Spleen (tissue), 7 donors: ENCODE data around the gene PIGQ.

Experiments used
- POLR2A ChIP-seq, 3 donors: fragments of 450-650 bp; IDR thresholded peaks; one replicate each; pipeline ENCODE4 v1.5.1; 2017; ENCODE audit warnings: antibody characterized with exemption in 3 of 3, mild to moderate bottlenecking in 1 of 3
- POLR2AphosphoS5 ChIP-seq, 3 donors: sonication (generic); formaldehyde crosslinking; IDR thresholded peaks; one replicate each; pipeline ENCODE4 v1.5.1; 2017; ENCODE audit warnings: antibody characterized with exemption in 3 of 3
- TF ChIP-seq, protein P1 (sequence below), 11 experiments: fragments of 200-600 bp in 7 of 11; fragments of 450-650 bp in 4 of 11; sonication (generic) in 4 of 11; IDR thresholded peaks in 8 of 11; conservative IDR thresholded peaks in 3 of 11; 1 replicate in 7 of 11; 2 replicates in 4 of 11; pipeline versions ENCODE4 v1.4.0 to v1.8.0; 2016 to 2021; ENCODE audit warnings: antibody characterized with exemption in 11 of 11, inconsistent platforms in 4 of 11, mild to moderate bottlenecking in 1 of 11
- donor health status: DM: no; HTN: no; CAD: no; lungs with moderate emphysema.
- donor health status: DM: no; HTN: no; CAD: no.
- donor health status: DM: no; HTN: no; CAD: no.

DNA sequence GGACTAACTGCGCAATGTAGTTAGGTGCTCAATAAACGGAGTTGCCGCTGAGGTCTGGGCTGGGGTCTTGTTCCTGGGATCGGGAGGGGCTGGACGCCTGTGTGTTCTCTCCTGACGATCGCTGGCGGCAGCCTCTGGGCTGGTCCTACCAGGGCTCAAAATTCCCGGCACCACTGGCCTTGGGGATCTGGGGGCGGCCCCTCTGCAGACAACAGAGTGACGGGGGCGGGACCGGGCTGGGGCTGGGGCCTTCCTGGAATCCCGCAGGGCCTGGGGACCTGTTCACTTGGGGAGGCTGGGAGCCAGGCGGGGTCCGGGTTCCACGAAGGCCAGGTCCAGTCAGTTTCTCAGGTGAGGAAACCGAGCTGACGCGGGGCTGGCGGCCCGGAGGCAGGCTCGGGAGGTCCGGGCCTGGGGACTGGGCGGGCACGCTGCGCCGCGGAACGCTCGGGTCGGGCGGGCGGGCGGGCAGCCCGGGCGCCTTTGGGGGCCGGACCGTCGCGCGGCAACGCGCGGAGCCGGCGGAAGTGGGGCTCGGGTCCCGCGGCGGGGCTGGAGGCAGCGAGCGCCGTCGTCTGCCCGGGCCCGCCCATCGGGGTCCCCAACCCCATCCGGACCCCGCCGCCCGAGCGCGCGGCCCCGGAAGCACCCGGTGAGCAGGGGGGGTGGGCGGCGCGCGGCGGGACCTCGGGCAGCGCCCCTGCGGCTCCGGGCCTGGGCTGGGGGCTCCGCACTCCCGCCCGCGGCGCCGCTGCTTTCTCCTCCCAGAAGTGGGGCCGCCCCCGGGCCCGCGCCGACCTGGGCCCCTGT lies at the start of gene PIGQ:
- no peak for TF ChIP-seq POLR2A (IDR thresholded peaks at IDR 0.05)
- TF ChIP-seq, protein P1, sequence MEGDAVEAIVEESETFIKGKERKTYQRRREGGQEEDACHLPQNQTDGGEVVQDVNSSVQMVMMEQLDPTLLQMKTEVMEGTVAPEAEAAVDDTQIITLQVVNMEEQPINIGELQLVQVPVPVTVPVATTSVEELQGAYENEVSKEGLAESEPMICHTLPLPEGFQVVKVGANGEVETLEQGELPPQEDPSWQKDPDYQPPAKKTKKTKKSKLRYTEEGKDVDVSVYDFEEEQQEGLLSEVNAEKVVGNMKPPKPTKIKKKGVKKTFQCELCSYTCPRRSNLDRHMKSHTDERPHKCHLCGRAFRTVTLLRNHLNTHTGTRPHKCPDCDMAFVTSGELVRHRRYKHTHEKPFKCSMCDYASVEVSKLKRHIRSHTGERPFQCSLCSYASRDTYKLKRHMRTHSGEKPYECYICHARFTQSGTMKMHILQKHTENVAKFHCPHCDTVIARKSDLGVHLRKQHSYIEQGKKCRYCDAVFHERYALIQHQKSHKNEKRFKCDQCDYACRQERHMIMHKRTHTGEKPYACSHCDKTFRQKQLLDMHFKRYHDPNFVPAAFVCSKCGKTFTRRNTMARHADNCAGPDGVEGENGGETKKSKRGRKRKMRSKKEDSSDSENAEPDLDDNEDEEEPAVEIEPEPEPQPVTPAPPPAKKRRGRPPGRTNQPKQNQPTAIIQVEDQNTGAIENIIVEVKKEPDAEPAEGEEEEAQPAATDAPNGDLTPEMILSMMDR (IDR thresholded peaks at IDR 0.05 in 8 of 11, conservative IDR thresholded peaks at IDR 0.05 in 3 of 11): no peak
- peak in 2 of 3 donors; percentile 49 to 65 for TF ChIP-seq POLR2AphosphoS5 (IDR thresholded peaks at IDR 0.05)
